ENCODE data around the gene BAZ1A.
"Not testable (repeated sequence)": the region's sequence is repeated elsewhere in the genome, so short reads cannot be mapped to it uniquely, and the experiment has no call there.

BAZ1A gene

GRCh38 chr14:34853041-34853440 is 22.1 kb downstream of the BAZ1A start:
- DNase-seq (ENCODE audit: low read depth in 2 of 2) = no peak

- no peak for DNase-seq (ENCODE audit: low read depth in 2 of 2)
Observed at GRCh38 chr14:34851395-34851794, 23.8 kb downstream of the BAZ1A start.

- DNase-seq (ENCODE audit: low read depth in 2 of 2) = no peak
Observed at GRCh38 chr14:34845869-34846268, 29.3 kb downstream of the BAZ1A start.

- no peak for DNase-seq (ENCODE audit: low read depth in 2 of 2)
Observed at GRCh38 chr14:34843011-34843554, 32.1 kb downstream of the BAZ1A start.

- no peak for DNase-seq (ENCODE audit: low read depth in 2 of 2)
Observed at GRCh38 chr14:34837801-34838322, 37.3 kb downstream of the BAZ1A start.

- no peak for DNase-seq (ENCODE audit: low read depth in 2 of 2)
Observed at GRCh38 chr14:34835312-34835711, 39.8 kb downstream of the BAZ1A start.

GRCh38 chr14:34833549-34834523 is 41.3 kb downstream of the BAZ1A start:
- no peak for DNase-seq (ENCODE audit: low read depth in 2 of 2)

- no peak for DNase-seq (ENCODE audit: low read depth in 2 of 2)
Observed at GRCh38 chr14:34826661-34827060, 48.5 kb downstream of the BAZ1A start.

- DNase-seq (ENCODE audit: low read depth in 2 of 2) = no peak
Observed at GRCh38 chr14:34824826-34825225, 50.3 kb downstream of the BAZ1A start.

GRCh38 chr14:34824256-34824655 is 50.9 kb downstream of the BAZ1A start:
- DNase-seq (ENCODE audit: low read depth in 2 of 2) = no peak

- no peak for DNase-seq (ENCODE audit: low read depth in 2 of 2)
Observed at GRCh38 chr14:34817768-34818167, 57.4 kb downstream of the BAZ1A start.

- DNase-seq (ENCODE audit: low read depth in 2 of 2) = no peak
Observed at GRCh38 chr14:34810028-34810427, 65.1 kb downstream of the BAZ1A start.

- DNase-seq (ENCODE audit: low read depth in 2 of 2) = no peak
Observed at GRCh38 chr14:34806257-34806656, 68.9 kb downstream of the BAZ1A start.

GRCh38 chr14:34804933-34805332 is 70.2 kb downstream of the BAZ1A start:
- DNase-seq (ENCODE audit: low read depth in 2 of 2) = no peak

- not testable (repeated sequence) for DNase-seq (ENCODE audit: low read depth in 2 of 2)
Observed at GRCh38 chr14:34798861-34799260, 76.3 kb downstream of the BAZ1A start.

- no peak for DNase-seq (ENCODE audit: low read depth in 2 of 2)
Observed at GRCh38 chr14:34797747-34798583, 77.2 kb downstream of the BAZ1A start.

- no peak for DNase-seq (ENCODE audit: low read depth in 2 of 2)
Observed at GRCh38 chr14:34796902-34797301, 78.3 kb downstream of the BAZ1A start.

GRCh38 chr14:34794941-34795340 is 80.2 kb downstream of the BAZ1A start:
- DNase-seq (ENCODE audit: low read depth in 2 of 2) = no peak

GRCh38 chr14:34794217-34794616 is 80.9 kb downstream of the BAZ1A start:
- no peak for DNase-seq (ENCODE audit: low read depth in 2 of 2)

GRCh38 chr14:34792598-34792997 is 82.6 kb downstream of the BAZ1A start:
- no peak for DNase-seq (ENCODE audit: low read depth in 2 of 2)

GRCh38 chr14:34785223-34786006 is 89.7 kb downstream of the BAZ1A start:
- no peak for DNase-seq (ENCODE audit: low read depth in 2 of 2)

All from stimulated activated CD8-positive, alpha-beta memory T cell treated with anti-CD3 and anti-CD28 coated beads, Interleukin-2, amount 100 ng/mL, for 48 hours (primary cell).